HG03066 (cell line): ENCODE results near the gene CCPG1.
"Not testable (repeated sequence)": the region's sequence is repeated elsewhere in the genome, so short reads cannot be mapped to it uniquely, and the experiment has no call there.

Experiments used
- ATAC-seq: cut with Tn5 transposase; IDR thresholded peaks from one replicate; pipeline ENCODE4 v1.9.1; 2021; ENCODE audit warnings: low read depth; ENCODE audit not compliant: unreplicated experiment

CCPG1 gene, protein sequence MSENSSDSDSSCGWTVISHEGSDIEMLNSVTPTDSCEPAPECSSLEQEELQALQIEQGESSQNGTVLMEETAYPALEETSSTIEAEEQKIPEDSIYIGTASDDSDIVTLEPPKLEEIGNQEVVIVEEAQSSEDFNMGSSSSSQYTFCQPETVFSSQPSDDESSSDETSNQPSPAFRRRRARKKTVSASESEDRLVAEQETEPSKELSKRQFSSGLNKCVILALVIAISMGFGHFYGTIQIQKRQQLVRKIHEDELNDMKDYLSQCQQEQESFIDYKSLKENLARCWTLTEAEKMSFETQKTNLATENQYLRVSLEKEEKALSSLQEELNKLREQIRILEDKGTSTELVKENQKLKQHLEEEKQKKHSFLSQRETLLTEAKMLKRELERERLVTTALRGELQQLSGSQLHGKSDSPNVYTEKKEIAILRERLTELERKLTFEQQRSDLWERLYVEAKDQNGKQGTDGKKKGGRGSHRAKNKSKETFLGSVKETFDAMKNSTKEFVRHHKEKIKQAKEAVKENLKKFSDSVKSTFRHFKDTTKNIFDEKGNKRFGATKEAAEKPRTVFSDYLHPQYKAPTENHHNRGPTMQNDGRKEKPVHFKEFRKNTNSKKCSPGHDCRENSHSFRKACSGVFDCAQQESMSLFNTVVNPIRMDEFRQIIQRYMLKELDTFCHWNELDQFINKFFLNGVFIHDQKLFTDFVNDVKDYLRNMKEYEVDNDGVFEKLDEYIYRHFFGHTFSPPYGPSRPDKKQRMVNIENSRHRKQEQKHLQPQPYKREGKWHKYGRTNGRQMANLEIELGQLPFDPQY

DNA sequence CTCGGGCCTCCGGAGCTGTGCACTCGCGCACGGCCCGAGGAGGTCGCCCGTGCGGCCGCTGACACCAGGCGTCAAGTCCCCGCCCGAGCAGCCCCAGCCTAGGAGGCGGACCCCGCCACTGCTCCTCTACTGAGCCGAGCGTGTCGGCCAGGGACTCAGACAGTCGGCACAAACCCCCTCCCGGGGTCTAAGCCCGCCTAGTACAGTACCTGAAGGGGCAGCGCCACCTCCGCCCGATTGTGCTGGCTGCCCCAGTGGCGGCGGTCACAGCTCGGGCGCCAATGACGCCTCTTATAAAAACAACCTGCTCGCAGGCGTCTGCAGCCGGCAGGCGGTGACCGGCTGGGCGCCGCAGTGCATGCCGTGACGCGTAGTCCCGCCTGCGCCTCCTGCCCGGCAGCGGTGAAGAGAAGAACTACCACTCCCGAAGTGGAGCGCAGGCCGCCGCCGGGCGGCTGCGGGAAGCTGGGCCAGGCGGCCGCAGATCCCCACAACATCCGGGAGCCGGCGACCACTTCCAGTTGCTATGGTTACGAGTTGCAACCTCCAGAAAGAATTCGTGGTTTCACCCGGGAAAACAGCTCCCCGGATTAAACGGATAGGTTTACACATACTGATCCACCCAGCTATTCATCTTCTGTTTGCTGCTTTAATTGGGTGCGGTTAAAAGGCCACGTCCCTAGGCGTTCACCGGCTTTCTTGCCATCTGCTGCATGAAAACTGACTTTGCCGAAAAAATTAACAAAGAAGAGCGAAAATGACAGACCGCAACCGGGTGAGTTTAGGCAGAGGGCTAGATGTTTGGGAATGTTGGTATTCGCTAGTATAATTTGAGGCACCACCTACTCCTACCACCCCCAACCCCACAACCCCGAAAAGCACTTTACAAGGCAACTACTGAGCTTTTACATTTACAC, at the start of gene CCPG1, which contains the start of gene PIERCE2:
CCPG1 (minus strand) TSS at position 348 of the 917 bp plus-strand sequence. CDS start 18,935 bp downstream, outside the sequence.
PIERCE2 (plus strand) TSS at position 484 of the 917 bp plus-strand sequence; CDS start at position 758, 274 bp downstream.
- peak; percentile 89 for ATAC-seq

DNA sequence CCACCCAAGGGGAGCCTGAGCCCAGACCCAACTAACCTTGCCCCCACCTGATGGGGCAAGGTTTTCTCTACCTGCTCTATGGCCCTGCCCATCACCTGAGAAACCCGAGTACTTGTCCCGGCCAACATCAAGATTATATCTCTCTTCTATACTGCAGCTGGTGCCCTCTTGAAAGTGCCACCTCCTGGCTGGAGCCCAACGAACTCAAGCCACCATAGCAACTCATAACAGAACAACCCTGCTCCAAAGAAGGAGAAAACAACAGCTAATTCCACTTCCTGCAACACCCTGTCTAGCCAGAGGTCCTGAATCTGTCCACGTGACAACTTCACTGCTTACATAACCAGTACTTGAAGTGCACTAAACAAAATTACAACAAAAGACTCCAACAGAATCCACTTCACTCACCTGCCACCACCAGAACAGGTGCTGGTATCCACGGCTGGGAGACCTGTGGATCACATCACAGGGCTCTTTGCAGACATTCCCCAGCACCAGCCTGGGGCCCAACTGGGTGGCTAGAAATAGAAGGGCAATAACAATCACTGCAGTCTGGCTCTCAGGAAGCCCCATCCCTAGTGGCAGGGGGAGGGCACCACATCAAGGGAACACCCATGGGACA, 49.4 kb upstream of the CCPG1 start:
- no peak for ATAC-seq

DNA sequence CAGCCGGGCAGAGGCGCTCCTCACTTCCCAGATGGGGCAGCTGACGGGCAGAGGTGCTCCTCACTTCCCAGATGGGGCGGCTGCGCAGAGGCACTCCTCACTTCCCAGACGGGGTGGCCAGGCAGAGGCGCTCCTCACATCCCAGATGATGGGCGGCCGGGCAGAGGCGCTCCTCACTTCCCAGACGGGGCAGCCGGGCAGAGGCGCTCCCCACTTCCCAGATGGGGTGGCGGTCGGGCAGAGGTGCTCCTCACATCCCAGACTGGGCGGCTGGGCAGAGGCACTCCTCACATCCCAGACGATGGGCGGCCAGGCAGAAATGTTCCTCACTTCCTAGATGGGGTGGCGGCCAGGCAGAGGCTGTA, 38.9 kb upstream of the CCPG1 start:
- not testable (repeated sequence) for ATAC-seq

DNA sequence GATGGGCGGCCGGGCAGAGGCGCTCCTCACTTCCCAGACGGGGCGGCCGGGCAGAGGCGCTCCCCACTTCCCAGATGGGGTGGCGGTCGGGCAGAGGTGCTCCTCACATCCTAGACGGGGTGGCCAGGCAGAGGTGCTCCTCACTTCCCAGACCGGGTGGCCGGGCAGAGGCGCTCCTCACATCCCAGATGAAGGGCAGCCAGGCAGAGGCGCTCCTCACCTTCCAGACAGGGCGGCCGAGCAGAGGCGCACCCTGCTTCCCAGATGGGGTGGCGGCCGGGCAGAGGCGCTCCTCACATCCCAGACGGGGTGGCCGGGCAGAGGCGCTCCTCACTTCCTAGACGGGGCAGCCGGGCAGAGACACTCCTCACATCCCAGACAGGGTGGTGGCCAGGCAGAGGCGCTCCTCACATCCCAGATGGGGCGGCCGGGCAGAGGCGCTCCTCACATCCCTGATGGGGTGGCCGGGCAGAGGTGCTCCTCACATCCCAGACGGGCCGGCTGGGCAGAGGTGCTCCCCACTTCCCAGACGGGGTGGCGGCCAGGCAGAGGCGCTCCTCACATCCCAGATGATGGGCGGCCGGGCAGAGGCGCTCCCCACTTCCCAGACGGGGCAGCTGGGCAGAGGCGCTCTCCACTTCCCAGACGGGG, 38.3 kb upstream of the CCPG1 start:
- not testable (repeated sequence) for ATAC-seq

DNA sequence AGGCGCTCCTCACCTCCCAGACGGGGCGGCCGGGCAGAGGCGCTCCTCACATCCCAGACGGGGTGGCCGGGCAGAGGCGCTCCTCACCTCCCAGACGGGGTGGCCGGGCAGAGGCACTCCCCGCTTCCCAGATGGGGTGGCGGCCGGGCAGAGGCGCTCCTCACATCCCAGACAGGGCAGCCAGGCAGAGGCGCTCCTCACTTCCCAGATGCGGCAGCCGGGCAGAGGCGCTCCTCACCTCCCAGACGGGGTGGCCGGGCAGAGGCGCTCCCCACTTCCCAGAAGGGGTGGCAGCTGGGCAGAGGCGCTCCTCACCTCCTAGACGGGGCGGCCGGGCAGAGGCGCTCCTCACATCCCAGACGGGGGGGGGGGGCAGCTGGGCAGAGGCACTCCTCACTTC, 37.8 kb upstream of the CCPG1 start:
- not testable (repeated sequence) for ATAC-seq

DNA sequence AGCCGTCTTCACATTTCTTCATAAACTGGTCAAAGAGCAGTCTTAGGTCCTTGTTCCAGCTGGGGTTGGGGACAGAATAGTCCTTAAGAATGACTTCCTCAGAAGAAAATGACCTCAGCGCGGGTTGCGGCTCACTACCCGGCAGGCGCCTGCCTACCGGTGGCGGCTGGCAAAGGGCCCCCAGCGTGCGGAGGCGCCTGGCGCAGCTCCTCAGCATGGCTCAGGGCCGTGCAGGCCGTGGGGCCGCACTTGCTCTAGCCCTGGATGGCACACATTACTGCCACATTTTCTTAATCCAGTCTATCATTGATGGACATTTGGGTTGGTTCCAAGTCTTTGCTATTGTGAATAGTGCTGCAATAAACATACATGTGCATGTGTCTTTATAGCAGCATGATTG, 35.0 kb upstream of the CCPG1 start:
- not testable (repeated sequence) for ATAC-seq

DNA sequence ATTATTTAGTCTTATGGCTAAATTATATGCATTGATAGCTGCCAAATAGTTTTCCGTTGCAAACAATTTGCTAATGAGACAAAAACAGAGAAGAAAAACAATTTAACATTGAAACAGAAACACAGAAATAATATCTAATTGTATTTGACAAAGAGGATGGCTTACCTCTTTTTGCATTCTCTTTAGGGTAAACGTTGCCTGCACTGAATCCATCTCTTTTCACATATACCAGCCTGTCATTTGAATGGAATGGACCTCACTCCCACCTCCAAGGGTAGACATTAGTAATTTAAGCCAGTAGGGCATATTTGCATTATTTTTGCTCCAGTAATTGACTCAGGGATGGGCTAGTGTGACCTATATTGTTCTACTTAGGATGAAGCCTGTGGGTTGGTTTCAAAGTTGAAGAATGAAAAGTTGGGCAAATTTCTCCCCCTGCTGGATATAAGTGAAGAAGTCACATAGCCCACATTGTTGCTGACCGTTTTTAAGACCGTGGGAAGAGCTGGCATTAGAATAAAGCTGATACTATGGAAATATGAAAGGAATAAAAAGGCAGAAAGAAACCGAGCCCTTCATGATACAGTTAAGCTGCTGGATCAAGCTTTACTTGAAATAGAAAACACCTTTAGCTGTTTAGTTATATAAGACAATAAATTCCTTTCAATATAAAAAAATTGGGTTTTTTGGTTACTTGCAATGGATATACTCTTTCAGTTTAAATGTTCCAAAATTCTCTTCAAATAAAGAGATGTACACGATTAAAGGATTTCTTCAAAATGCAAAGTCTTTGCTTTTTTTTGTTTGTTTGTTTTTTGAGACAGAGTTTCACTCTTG, 27.0 kb upstream of the CCPG1 start:
- no peak for ATAC-seq

DNA sequence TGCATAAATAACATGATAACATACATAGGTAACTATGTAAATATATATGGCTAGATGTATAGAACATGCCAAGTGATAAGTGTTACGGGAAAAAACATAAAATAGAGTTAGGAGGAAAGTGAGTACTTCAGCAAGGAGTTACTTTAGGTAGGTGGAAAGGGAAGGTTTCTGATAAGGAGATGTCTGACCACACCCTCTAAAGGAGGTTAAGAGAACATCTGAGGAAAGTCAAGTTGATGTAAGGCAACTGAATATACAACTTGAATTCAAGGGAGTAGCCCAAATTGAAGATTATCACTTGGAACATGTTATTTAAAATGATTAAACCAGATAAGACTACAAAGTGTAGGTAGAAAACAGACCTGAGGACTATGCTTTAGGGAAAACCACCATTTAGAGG, 13.9 kb upstream of the CCPG1 start:
- ATAC-seq, result no peak

DNA sequence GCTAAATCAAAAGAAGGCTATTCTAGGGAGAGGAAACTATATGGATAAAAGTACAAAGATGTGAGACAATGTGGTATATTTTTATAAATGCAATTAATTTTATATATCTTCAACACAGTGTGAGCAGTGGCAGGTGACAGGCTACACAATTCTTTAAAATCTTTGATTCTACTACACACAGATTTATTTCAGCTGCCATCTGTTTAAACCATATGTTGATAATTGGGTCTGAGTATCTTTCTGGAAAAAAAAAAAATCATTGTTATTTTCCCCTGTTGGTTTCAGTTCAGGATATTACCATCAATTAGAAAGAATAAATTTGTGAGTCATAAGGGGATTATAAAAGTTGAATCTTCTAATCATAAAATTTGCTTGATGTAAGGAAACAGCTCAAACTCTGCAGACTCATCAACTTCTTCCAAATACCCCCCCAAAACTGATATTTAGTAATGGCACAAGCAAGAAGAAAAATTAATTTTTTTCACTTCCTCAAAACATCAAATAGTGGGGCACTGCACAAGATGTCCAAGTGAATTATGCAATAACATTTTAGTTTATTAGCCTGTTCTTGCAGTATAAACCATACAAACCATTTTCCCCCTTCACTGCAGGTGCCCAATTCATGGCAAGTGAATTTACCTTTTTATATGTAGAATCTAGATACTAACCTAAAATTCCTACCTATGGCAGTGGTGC, 12.2 kb upstream of the CCPG1 start:
- no peak for ATAC-seq

DNA sequence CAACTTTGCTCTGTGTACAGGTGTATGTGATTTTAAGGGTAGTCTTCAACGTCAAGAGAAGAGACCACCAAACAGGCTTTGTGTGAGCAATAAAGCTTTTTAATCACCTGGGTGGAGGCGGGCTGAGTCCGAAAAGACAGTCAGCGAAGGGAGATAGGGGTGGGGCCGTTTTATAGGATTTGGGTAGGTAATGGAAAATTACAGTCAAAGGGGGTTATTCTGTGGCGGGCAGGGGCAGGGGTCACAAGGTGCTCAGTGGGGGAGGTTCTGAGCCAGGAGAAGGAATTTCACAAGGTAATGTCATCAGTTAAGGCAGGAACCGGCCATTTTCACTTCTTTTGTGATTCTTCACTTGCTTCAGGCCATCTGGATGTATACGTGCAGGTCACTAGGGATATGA, 9.5 kb upstream of the CCPG1 start:
- ATAC-seq, result not testable (repeated sequence)

DNA sequence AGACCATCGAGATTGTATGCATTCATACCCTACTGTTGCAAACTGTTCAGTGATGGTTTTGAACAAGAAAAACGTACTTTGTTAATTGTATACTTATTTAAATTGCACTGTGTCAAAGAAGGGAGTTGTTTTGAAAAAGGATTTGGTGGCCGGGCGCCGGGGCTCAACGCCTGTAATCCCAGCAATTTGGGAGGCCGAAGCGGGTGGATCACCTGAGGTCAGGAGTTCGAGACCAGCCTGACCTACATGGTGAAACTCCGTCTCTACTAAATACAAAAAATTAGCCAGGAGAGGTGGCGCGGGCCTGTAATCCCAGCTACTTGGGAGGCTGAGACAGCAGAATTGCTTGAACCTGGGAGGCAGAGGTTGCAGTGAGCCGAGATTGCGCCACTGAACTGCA, 817 bp upstream of the CCPG1 start:
- not testable (repeated sequence) for ATAC-seq

DNA sequence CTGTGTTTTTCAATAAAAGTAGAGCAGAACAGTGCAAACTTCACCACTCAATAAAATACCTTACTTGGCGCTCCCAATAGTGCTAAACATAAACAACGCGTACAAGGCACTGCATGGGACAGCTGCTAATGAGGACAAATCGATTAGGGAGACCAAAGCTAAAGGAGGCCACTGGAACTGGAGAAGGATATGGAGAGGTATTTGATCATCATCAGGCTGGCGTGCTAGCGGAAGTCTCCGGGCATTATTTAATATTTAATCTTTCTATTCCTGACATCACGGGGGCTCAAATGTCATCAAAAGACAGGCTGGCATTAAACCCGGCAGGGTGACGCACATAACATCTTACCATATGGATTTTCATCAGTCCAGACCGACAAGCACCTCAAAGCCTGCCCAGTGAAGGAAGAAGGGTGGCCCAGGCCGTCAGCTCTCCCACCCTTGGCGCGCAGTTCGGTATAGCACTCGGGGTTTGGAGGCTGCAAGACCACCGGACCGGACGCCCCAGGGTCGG, 604 bp downstream of the CCPG1 start:
- ATAC-seq, result peak; percentile 8

DNA sequence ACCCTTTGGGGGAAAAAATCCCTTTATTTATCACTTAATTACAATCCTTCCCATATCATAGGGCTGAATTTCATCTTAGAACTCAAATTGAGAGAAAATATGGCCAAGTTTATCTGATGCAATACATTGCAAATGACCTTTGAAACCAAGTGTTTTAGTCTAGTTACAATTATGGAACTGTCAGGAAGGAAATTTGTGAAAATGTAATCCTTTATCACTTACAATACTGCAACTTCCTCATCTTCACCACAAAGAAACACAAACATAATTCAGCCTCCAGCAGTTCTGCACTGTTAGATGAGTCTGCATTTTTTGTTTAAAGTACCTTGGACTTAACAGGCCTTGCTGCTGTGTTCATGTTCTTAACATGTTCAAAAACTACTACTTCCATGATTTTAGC, 4.6 kb downstream of the CCPG1 start:
- no peak for ATAC-seq

DNA sequence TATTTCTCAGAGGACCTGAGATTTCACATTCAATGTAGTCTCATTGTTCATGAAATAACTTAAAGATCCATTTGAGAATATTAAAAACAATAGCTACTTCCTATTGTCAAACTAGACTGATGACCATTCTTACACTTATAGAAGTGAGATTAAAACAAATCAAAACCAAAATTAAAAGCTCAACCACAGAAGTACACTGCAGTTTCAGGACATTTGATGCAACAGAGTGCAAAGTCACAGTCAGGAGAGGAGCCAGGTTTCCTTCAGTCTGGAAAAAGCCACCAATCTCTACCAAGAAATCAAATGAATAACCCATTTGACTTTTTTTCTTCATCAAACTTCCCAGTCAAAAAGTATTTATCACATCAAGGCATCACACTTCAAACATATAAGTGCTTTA, 5.5 kb downstream of the CCPG1 start:
- ATAC-seq, result no peak

DNA sequence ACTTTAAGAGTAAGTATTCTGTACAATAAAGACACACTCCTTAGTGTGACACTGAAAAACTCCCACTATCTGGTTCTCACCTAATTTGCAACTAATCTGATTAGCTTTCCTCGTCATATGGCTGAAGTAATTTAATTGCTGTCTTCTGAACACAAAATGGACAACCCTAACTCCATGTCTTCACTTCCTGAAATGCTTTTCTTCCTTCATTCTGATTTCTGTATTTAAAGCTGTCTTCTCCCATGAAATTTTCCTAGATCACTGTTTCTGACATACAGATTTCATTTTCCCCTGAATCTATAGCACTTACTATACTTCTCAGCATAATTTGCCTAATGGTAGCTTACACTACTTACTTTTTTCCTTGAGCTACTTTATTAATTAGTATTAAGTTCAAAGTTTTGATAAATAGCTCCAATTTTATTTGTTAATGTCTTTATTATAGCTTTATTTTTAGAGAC, 6.3 kb downstream of the CCPG1 start:
- no peak for ATAC-seq

DNA sequence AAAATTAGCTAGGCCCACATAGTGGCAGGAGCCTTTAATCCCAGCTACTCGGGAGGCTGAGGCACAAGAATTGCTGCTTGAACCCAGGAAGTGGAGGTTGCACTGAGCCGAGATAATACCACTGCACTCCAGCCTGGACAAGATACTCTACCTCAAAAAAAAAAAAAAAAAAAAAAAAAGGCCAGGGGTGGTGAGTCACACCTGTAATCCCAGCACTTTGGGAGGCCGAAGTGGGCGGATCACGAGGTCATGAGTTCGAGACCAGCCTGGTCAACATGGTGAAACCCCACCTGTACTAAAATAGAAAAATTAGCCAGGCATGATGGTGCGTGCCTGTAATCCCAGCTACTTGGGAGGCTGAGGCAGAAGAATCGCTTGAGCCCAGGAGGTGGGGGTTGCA, 8.1 kb downstream of the CCPG1 start:
- not testable (repeated sequence) for ATAC-seq

DNA sequence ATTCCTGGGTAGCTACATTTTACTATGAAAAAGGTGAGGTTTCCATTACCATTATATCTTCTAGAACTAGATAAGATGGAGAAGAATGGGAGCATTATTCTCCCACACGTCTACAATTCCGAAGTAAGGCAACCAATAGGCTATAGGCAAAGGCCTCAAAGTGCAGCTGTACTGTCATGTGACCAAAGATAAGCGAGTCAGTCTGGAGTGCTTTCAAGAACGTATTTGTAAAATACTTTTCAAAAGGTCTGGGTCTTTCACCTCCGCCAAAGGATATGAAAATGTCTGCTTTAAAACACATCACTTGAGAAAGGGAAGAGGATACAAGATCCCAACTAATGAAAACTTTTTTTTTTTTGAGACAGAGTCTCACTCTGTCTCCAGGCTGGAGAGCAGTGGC, 9.9 kb downstream of the CCPG1 start:
- ATAC-seq, result no peak

DNA sequence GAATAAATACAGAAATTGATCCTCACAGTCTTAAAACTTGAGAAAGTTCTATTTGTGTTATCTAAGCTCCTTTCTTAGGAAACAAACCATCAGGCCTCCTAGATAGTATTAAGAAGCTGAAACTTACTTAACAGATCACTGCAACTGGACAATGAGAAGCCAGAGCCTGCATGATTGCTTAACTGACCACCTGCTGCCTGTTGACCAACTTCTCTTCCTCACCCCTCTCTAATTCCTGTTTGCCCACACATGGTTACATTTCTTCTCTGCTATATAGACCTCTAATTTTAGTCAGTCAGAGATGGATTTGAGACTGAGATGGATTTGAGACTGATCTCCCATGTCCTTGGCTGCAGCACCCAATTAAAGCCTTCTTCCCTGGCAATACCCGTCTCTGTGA, 13.5 kb downstream of the CCPG1 start:
- no peak for ATAC-seq
